Epithelial cell of prostate (primary cell): Measurements from ENCODE around the gene OXSR1.
"Not testable (repeated sequence)": the region's sequence is repeated elsewhere in the genome, so short reads cannot be mapped to it uniquely, and the experiment has no call there.

ENCODE experiments used
- DNase-seq: peaks from one replicate; pipeline ENCODE4 v3.0.0-alpha.2; 2011; ENCODE audit warnings: low read depth, low spot score
- H3K27ac ChIP-seq: fragments of 450-650 bp; 2 replicates; pipeline ENCODE4 v1.5.1; 2017; ENCODE audit warnings: mild to moderate bottlenecking

The OXSR1 gene

DNA sequence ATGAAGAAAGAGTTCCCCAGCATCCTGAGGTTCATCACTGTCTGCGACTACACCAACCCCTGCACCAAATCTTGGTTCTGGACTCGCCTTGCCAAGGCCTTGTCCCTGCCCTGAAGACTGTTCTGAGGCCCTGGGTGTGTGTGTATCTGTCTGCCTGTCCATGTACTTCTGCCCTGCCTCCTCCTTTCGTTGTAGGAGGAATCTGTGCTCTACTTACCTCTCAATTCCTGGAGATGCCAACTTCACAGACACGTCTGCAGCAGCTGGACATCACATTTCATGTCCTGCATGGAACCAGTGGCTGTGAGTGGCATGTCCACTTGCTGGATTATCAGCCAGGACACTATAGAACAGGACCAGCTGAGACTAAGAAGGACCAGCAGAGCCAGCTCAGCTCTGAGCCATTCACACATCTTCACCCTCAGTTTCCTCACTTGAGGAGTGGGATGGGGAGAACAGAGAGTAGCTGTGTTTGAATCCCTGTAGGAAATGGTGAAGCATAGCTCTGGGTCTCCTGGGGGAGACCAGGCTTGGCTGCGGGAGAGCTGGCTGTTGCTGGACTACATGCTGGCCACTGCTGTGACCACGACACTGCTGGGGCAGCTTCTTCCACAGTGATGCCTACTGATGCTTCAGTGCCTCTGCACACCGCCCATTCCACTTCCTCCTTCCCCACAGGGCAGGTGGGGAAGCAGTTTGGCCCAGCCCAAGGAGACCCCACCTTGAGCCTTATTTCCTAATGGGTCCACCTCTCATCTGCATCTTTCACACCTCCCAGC is 24.0 kb upstream of the OXSR1 start:
- peak overlapping the region; percentile 36 for H3K27ac ChIP-seq
- DNase-seq: no peak

DNA sequence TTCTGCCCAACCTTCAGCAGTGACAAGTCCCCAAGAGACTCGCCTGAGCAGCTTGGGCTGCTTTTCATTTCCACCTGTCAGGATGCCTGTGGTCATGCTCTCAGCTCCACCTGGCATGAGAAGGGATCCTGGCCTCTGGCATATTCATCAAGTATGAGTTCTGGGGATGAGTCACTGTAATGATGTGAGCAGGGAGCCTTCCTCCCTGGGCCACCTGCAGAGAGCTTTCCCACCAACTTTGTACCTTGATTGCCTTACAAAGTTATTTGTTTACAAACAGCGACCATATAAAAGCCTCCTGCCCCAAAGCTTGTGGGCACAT is 23.4 kb upstream of the OXSR1 start:
- no peak for DNase-seq
- H3K27ac ChIP-seq: peak overlapping the region; percentile 36

DNA sequence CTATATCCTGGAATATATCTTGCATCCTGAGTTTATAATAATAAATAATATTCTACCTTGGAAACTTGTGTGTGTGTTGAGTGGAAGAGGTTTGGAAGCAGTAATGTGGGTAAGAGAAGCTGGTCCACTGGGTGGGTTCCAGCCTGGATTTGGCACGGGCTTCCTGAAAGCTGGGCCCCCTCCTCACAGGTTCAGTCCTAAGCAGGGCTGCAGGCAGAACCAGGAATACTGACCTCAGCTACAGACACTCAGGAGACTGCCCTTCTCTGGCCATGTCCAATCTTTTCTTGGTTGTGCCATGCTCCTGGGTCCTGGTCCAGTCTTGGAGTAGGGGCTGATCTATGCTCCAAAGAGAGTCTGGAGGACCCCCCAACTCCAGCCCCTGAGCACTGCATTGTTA is 22.4 kb upstream of the OXSR1 start:
- DNase-seq: no peak
- no peak overlapping the region for H3K27ac ChIP-seq

DNA sequence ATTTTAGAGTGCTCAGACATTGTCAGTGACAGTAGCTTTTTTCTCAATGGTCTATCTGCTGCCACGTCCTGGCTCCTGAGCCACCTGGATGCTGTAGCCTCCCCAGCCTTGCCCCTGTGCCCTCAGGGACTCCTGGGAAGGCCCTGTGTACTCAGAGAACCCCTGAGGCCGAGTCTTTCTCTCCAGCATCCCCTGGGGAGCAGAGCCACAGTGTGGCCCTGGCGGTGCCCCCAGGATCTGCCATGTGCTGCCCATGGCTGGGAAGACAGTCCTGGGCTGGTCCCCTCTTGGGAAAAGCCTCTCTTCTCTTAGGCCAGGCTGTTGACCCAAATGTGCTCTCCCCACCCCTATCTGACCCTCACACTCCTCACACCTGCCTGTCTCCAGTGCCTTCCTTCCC is 21.8 kb upstream of the OXSR1 start:
- DNase-seq: no peak
- no peak overlapping the region for H3K27ac ChIP-seq

DNA sequence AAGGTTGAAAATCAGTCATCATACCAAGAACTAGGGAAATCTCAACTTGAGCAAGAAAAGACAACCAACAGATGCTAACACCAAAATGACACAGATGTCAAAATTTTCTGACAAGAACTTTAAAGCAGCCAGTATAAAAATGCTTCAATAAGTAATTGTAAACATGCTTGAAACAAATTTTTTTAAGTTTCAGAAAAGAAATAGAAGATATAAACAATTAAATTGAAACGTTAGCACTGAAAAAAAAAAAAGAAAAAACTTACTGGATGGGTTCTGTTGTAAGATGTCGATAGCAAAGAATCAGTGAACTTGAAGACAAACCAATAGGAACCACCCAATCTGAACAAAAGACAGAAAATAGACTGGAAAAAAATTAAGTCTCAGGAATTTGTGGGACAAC is 18.8 kb upstream of the OXSR1 start:
- no peak overlapping the region for H3K27ac ChIP-seq
- DNase-seq: no peak

DNA sequence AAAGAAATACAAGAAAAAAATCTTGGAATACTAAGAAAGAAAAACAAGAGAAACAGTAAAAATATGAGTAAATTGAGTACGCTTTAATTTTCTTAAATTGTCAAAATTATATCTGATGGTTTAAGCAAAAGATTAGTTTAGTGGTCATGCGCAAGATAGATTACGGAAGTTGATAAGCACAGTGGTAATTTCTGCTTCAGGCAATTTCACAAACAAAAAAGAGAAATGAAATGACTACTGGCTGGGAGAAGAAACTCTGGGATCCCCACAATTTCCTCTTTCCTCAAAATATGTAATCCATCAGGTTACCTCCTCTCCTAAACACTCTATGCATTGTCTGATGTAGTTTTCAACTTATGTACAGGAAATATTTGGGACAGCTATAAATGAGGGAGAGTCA is 17.9 kb upstream of the OXSR1 start:
- peak overlapping the region; percentile 32 for H3K27ac ChIP-seq
- DNase-seq: no peak

DNA sequence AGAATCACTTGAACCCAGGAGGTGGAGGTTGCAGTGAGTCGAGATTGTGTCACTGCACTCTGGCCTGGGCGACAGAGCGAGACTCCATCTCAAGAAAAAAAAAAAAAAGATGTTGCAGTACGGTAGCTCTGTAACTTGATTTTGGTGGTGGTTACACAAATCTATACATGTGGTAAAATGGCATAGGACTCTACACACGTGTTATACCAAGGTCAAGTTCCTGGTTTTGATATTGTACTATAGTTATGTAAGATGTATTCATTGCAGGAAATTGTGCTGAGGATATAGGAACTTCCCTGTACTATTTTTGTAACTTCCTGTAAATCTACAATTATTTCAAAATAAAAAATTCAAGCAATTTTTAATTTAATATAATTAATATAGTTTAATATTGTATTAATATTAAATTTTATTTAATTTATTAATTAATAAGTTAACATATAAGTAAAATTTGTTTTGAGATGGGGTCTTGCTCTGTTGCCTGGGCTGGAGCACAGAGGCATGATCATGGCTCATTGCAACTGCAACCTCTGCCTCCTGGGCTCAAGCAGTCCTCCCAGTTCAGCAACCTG is 16.9 kb upstream of the OXSR1 start:
- peak overlapping the region; percentile 32 for H3K27ac ChIP-seq
- DNase-seq: no peak

DNA sequence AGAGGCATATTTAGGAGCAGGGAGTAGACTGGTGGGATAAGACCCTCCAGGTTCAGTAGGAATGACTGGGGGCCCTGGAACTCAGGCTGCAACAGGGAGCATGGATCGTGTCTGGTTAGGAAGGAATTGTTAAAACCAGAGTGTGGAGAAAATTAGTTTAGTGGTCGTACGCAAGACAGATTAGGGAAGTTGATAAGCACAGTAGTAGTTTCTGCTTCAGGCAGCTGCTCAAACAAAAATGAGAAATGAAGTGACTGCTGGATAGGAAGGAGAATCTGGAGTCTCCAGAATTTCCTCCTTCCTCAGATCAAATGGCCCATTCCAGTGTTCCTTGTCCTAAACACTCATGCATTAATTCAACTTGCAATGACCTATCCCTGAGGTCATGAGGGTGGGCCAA is 15.6 kb upstream of the OXSR1 start:
- H3K27ac ChIP-seq: peak overlapping the region; percentile 100

DNA sequence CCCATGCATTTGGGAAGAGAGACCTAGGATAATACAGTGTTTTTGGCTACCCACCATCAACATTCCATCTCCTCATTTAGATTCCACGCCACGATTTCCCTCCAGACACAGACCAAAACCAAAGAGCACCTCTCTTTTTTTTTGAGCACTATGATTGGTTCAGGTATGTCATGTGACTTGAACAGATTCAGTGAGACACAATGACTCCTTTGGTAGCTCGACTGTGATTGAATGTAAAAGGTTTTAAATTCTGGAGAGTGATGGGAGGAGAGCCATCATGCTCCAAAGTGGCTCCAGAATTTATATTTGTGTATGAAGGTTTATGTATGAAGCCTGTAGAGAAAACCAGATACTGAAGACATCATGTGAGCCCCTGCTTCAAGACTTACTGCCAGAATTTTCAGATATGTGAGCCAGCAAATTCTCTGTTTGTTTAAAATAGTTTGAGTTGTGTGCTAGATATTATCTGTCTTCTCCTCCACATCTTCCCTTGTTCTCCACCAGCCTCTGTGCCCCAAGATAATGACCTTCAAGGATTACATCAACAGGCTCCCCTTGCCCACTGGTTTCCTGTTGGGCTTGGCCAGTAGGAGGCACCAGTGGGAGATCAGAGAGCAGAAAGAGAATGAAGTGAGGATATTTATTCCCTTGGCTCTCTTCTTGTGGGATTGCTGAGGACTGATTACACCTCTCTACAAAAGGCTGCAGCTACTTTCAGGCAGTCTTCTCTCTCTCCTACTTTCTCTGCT is 14.4 kb upstream of the OXSR1 start:
- DNase-seq: no peak
- H3K27ac ChIP-seq: peak overlapping the region; percentile 100

More for the DNA sequence above, 15.6 kb upstream of the OXSR1 start:
- no peak for DNase-seq

DNA sequence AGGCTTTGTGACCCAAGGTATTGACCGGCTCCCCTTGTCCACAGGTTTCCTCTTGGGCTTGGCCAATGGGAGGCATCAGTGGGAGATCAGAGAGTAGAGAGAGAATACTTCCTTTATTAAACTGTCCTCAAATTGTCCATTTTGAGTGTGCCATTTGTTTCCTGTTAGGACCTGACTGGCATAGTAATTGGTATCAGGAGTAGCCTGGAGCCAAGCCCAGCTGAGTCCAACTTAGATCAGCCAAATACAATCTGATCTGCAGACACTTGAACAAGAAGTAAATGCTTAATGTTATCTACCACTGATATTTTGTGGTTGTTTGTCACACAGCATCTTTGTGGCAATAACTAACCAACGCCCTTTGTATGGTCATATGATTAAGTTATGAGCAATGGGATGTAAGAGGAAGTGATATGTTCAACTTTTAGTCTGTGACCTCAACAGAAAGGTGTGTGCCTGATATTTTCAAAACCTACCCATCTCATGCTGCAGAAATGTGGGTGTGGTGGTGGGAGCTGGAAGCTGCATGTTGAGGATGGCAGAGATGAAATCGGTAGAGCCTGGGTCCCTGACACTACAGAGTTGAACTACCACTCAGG is 13.6 kb upstream of the OXSR1 start:
- H3K27ac ChIP-seq: peak overlapping the region; percentile 100

DNA sequence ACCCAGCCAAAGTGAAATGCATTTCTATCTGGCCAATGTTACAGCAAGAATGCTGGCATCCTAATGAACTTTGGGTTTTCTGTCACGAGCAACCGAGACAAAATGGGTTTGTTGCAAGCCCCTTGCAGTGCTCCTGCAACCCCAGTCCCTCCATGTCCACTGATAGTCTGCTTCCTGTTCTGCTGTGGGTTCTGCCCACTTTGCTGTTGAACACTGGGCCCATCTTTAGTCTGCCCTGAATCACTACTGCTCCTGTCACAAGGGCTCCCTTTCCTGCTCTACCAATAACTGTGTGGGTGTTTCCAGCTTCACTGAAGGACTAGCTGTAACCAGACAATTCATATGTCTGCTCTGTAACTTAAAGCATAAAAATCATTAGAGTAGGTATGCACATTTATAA is 12.7 kb upstream of the OXSR1 start:
- H3K27ac ChIP-seq: peak overlapping the region; percentile 100
- DNase-seq: no peak

More for the DNA sequence above, 13.6 kb upstream of the OXSR1 start:
- peak; percentile 93 for DNase-seq

DNA sequence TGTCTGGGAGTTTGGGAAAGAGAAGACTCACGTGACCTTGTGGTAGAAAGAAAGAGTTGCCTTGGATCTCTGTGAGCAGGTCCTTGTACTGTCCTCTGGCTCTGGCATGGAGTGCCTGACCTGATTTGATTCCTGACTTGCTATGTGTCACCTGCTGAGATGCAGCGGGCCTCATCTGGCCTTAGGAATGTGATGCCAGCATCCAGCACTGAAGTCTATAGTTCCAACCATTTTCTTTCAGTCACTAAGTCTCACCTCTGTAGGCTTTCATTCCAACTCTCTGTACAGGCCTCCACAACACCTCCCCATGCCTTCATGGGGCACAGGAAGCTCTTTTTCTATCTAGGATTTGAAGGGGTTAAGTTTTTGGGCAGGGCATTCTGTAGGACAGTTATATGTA is 12.1 kb upstream of the OXSR1 start:
- H3K27ac ChIP-seq: peak overlapping the region; percentile 100

DNA sequence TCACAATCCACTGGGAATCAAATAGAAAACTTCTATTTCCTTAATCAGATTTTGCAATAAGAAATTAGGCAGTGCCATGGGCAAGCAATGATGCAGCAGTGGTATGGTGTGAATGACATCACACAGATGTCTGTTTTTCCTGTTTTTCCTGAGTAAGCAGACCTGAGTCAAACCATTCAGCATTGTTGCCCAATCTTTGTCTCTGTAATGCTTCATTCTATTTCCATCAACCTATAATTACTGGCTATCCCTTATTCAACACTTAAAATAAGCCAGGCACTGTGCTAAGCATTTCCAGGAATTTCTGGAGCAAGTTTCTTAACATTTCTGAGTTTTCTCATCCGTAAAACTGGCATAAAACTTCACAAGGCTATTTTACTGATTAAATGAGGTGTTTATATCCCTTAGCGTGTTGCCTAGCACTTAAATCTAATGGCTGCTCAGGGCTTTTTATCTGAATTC is 11.3 kb upstream of the OXSR1 start:
- H3K27ac ChIP-seq: peak overlapping the region; percentile 100
- peak; percentile 91 for DNase-seq

More for the DNA sequence above, 12.1 kb upstream of the OXSR1 start:
- no peak for DNase-seq

DNA sequence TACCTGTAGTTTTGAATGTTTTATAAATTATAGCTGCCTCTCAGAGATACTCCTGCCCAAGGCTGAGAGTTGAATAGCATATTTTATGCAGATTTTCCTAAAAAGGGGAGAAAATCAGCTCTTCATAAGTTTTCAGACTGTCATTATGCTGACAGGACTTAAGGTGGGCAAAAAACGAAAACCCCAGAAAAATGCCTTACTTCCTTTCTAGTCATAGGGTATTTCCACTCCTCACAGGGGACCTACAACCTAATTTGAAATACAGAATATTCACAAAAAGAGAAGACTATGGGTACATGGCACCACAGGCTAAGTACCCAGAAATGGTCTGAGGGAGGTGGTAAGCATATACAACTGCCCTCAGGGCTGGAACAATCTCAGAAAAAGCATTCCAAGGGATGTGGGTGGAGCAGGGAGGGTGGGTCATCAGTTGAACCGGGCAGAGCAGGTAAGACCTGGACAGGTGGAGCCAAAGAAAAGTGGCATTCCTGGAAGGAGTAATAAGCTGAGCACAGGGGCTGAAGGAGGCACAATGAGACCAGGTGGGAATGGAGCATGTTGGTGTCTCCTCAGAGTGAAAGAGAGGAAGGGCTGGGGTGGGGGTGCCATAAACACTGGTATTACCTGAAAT is 10.6 kb upstream of the OXSR1 start:
- peak overlapping the region; percentile 100 for H3K27ac ChIP-seq

DNA sequence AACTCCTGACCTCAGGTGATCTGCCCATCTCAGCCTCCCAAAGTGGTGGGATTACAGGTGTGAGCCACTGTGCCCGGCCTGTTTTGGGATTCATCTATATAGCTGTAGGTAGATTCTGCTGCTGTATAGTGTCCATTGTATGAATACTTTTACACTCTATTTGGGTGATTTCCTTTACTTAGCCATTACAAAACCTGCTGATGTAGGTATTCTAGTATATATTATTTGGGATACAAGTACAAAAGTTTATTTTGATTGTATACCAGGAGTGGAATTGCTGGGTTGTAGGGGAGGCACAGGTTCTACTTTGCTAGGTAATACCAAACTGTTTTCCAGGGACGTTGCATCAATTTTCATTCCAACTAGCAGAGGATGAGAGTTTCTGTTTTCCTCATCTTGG is 9.5 kb upstream of the OXSR1 start:
- H3K27ac ChIP-seq: peak overlapping the region; percentile 100
- DNase-seq: no peak

More for the DNA sequence above, 10.6 kb upstream of the OXSR1 start:
- DNase-seq: no peak

DNA sequence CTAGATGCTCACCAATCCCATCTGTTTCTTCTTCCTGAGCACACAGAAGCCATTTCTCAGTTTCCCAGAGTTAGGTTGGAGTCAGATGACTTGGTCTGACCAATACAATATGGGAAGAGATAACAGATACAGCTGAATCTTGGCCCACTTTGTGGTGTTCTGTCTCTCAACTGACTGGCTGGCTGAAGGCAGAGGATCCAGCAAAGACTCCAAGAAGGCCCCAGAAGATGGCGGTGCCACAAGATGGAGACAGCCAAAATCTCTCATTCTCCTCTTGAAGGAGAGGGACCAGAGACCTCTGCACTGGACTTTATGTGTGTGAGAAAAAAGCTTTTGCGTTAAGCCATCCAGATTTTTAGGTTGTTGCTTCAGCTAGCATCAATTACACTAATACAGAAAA is 8.2 kb upstream of the OXSR1 start:
- H3K27ac ChIP-seq: peak overlapping the region; percentile 100
- DNase-seq: no peak

DNA sequence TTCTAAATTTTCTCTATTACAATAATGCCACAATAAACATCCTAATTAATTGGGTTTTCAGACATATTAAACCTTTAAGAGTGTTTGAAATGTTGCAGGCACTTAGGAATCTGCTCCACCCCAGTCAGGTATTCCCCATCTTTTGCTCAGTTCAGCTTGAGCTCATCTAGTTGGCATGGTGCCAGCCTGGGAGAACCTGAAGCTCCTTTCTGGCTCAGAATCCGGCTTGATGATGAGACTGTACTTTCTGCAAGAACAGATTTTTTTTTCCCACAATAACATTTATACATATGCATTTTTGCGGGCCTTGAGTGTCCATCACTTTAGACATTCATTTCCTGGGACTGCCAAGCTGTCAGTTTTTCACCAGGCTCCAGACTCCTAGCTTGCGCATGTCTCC is 7.7 kb upstream of the OXSR1 start:
- H3K27ac ChIP-seq: peak overlapping the region; percentile 100

DNA sequence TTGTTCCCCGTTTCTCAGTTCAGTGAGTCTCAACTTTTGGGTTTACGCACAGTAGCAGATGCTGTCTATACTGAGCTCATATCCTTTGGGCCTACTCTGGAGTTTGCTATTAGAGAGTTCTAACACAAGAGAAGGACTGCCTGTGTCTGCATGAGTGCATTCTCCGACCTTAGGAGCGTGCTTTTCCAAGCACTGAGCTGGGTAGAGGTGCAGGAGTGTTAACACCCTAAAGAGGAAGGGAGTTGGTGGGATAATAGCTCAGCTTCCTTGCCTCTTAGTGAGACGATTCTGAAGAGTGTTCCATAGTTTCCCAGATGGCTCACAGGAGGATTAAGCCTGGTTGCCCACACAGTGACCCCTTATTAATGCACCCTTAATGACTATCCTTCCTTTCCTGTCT is 6.9 kb upstream of the OXSR1 start:
- peak overlapping the region; percentile 100 for H3K27ac ChIP-seq
- DNase-seq: no peak

More for the DNA sequence above, 7.7 kb upstream of the OXSR1 start:
- DNase-seq: no peak

DNA sequence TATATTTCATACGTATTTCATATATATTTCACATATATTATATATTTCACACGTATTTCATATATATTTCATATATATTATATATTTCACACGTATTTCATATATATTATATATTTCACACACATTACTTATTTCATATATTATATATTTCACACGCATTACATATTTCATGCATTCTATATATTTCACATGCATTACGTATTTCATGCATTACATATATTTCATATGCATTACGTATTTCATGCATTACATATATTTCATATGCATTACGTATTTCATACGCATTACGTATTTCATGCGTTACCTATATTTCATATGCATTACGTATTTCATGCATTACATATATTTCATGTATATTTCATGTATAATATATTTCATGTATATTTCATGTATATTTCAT is 4.6 kb upstream of the OXSR1 start:
- H3K27ac ChIP-seq, DNase-seq: not testable (repeated sequence)

DNA sequence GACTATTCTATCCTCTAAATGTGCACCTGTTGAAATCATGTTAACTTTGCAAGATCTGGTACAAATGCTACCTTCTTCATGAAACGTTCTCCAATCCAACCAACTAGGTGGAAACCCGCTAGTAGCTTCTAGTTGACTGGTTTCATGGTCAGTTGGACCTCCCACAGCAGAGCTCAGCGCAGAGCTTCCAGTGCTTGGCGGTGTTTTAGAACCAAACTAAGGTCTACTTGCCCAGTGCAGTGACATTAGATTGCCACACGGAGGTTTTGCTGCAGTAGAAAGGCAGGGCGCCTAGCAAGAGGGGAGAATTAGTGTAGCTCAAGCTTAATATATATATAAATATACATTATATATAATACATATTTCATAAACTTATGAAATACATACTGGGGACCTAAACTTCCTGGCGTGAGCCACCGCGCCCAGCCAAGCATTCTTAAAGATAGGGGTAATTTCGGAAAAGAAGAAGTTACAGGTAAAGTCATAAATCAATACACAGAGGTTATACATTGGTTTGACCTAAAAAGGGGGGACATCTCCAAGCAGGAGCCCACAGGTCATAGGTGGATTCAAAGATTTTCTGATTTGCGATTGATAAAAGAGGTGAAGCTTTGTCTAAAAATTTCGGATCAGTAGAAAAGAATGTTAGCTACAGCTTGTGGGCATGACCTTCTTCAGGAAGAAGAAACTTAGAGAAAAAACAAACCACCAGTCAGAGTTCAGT is 2.1 kb upstream of the OXSR1 start:
- DNase-seq: no peak
- peak overlapping the region; percentile 96 for H3K27ac ChIP-seq
